Liver (tissue), 3 donors: ENCODE results near the gene MGAT3.

Source experiments
- EGR1 ChIP-seq, 2 donors: IDR thresholded peaks; 2 replicates each; pipeline ENCODE4 v1.6.1; 2016 to 2018; ENCODE audit warnings: antibody characterized with exemption in 2 of 2, low read depth in 2 of 2
- FOXA1 ChIP-seq: IDR thresholded peaks from 2 replicates; pipeline ENCODE4 v1.6.1; 2016; ENCODE audit warnings: antibody characterized with exemption
- GABPA ChIP-seq, 2 donors: IDR thresholded peaks in 1 of 2; conservative IDR thresholded peaks in 1 of 2; 2 replicates each; pipeline ENCODE4 v1.6.1; 2016; ENCODE audit warnings: antibody characterized with exemption in 2 of 2, mild to moderate bottlenecking in 1 of 2, moderate library complexity in 1 of 2
- HNF4G ChIP-seq: IDR thresholded peaks from 2 replicates; pipeline ENCODE4 v1.6.1; 2016; ENCODE audit warnings: antibody characterized with exemption
- JUND ChIP-seq, 2 donors: IDR thresholded peaks; 2 replicates each; pipeline ENCODE4 v1.6.1; 2016; ENCODE audit warnings: antibody characterized with exemption in 2 of 2
- MAX ChIP-seq: IDR thresholded peaks from 2 replicates; pipeline ENCODE4 v1.6.1; 2016; ENCODE audit warnings: antibody characterized with exemption
- RAD21 ChIP-seq, 2 donors: IDR thresholded peaks; 2 replicates each; pipeline ENCODE4 v1.6.1; 2016; ENCODE audit warnings: antibody characterized with exemption in 2 of 2, mild to moderate bottlenecking in 2 of 2
- SP1 ChIP-seq: IDR thresholded peaks from 2 replicates; pipeline ENCODE4 v1.6.1; 2018; ENCODE audit warnings: antibody characterized with exemption, mild to moderate bottlenecking
- TAF1 ChIP-seq: conservative IDR thresholded peaks from 2 replicates; pipeline ENCODE4 v1.6.1; 2016; ENCODE audit warnings: antibody characterized with exemption, mild to moderate bottlenecking
- TF ChIP-seq, protein P1 (sequence below): fragments of 150-350 bp; IDR thresholded peaks from 2 replicates; pipeline ENCODE4 v1.5.1; 2017; ENCODE audit warnings: improper control_type of control experiment, low read depth, low read length; ENCODE audit not compliant: missing input control
- TF ChIP-seq, protein P2 (sequence below): IDR thresholded peaks from 2 replicates; pipeline ENCODE4 v1.6.1; 2016; ENCODE audit warnings: antibody characterized with exemption, mild to moderate bottlenecking
- TF ChIP-seq, protein P3 (sequence below): IDR thresholded peaks from 2 replicates; pipeline ENCODE4 v1.6.1; 2016; ENCODE audit warnings: antibody characterized with exemption
- donor health status: healthy.
- donor health status: healthy.

DNA sequence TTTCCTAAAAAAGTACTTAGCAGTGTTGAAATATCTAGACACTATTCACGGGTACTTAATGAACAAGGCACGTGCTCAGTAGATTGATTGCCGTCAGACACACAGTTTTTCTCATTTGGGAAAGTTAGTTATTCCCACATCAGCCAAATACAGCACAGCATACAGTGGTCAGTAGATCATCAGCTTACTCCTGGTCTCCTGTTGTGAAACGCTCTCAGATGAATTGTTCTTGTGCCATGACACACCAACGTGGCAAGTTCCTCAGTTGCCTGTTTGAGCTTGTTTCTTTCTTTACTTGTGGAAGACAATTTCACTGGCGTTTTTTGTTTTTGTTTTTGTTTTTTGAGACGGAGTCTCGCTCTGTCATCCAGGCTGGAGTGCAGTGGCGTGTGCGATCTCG, 48.6 kb upstream of the MGAT3 start:
- TF ChIP-seq, protein P1, sequence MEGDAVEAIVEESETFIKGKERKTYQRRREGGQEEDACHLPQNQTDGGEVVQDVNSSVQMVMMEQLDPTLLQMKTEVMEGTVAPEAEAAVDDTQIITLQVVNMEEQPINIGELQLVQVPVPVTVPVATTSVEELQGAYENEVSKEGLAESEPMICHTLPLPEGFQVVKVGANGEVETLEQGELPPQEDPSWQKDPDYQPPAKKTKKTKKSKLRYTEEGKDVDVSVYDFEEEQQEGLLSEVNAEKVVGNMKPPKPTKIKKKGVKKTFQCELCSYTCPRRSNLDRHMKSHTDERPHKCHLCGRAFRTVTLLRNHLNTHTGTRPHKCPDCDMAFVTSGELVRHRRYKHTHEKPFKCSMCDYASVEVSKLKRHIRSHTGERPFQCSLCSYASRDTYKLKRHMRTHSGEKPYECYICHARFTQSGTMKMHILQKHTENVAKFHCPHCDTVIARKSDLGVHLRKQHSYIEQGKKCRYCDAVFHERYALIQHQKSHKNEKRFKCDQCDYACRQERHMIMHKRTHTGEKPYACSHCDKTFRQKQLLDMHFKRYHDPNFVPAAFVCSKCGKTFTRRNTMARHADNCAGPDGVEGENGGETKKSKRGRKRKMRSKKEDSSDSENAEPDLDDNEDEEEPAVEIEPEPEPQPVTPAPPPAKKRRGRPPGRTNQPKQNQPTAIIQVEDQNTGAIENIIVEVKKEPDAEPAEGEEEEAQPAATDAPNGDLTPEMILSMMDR: no peak
- TF ChIP-seq EGR1 (IDR thresholded peaks at IDR 0.05; ENCODE audit: low read depth in 2 of 2) (no peak), RAD21 (IDR thresholded peaks at IDR 0.05) (no peak), JUND (IDR thresholded peaks at IDR 0.05) (no peak), SP1 (no peak), TAF1 (no peak), HNF4G (no peak), FOXA1 (no peak), MAX (no peak), GABPA (IDR thresholded peaks at IDR 0.05 in 1 of 2, conservative IDR thresholded peaks at IDR 0.05 in 1 of 2) (no peak)
- TF ChIP-seq, protein P2, sequence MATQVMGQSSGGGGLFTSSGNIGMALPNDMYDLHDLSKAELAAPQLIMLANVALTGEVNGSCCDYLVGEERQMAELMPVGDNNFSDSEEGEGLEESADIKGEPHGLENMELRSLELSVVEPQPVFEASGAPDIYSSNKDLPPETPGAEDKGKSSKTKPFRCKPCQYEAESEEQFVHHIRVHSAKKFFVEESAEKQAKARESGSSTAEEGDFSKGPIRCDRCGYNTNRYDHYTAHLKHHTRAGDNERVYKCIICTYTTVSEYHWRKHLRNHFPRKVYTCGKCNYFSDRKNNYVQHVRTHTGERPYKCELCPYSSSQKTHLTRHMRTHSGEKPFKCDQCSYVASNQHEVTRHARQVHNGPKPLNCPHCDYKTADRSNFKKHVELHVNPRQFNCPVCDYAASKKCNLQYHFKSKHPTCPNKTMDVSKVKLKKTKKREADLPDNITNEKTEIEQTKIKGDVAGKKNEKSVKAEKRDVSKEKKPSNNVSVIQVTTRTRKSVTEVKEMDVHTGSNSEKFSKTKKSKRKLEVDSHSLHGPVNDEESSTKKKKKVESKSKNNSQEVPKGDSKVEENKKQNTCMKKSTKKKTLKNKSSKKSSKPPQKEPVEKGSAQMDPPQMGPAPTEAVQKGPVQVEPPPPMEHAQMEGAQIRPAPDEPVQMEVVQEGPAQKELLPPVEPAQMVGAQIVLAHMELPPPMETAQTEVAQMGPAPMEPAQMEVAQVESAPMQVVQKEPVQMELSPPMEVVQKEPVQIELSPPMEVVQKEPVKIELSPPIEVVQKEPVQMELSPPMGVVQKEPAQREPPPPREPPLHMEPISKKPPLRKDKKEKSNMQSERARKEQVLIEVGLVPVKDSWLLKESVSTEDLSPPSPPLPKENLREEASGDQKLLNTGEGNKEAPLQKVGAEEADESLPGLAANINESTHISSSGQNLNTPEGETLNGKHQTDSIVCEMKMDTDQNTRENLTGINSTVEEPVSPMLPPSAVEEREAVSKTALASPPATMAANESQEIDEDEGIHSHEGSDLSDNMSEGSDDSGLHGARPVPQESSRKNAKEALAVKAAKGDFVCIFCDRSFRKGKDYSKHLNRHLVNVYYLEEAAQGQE: no peak
- TF ChIP-seq, protein P3, sequence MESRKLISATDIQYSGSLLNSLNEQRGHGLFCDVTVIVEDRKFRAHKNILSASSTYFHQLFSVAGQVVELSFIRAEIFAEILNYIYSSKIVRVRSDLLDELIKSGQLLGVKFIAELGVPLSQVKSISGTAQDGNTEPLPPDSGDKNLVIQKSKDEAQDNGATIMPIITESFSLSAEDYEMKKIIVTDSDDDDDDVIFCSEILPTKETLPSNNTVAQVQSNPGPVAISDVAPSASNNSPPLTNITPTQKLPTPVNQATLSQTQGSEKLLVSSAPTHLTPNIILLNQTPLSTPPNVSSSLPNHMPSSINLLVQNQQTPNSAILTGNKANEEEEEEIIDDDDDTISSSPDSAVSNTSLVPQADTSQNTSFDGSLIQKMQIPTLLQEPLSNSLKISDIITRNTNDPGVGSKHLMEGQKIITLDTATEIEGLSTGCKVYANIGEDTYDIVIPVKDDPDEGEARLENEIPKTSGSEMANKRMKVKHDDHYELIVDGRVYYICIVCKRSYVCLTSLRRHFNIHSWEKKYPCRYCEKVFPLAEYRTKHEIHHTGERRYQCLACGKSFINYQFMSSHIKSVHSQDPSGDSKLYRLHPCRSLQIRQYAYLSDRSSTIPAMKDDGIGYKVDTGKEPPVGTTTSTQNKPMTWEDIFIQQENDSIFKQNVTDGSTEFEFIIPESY: no peak
